ENCODE data around the gene NXPH3.

NXPH3 gene

GRCh38 chr17:49564638-49565037 lies 11.0 kb upstream of the NXPH3 start:
- Histone ChIP-seq H3K4me1 (ENCODE audit: insufficient read depth, low read length, severe bottlenecking) (peaks cover 5% of the 10 kb centered on the region), H3K36me3 (ENCODE audit: insufficient read depth, low read length) (no peaks in the 10 kb centered on the region), H3K4me2 (ENCODE audit: low read length) (no peak overlapping the region), H3K9ac (ENCODE audit: low read length) (no peak overlapping the region), H3K27ac (ENCODE audit: low read depth, low read length, poor library complexity, severe bottlenecking) (no peak overlapping the region), H3K4me3 (ENCODE audit: low read depth, low read length, poor library complexity, severe bottlenecking) (no peak overlapping the region), H2AFZ (ENCODE audit: low read length) (no peak overlapping the region), H3F3A (ENCODE audit: insufficient read depth, low read length) (no peaks in the 10 kb centered on the region), H3K79me2 (ENCODE audit: insufficient read depth, low read length) (no peaks in the 10 kb centered on the region), H3K9me3 (ENCODE audit: low read length) (no peaks in the 10 kb centered on the region), H3K9me2 (ENCODE audit: low read depth, low read length) (no peaks in the 10 kb centered on the region), H4K20me1 (ENCODE audit: insufficient read depth, low read length) (no peaks in the 10 kb centered on the region), H3K27me3 (ENCODE audit: insufficient read depth, low read length) (no peaks in the 10 kb centered on the region; the same call in 1 of the 2 replicates)
- no peak for TF ChIP-seq CTCF (IDR thresholded peaks at IDR 0.05; ENCODE audit: low read length)
- TF ChIP-seq EZH2 (IDR thresholded peaks at IDR 0.05; ENCODE audit: borderline replicate concordance, low read length) = no peak

- Histone ChIP-seq H3K4me1 (ENCODE audit: insufficient read depth, low read length, severe bottlenecking) (peaks cover 10% of the 10 kb centered on the region), H3K4me3 (ENCODE audit: low read depth, low read length, poor library complexity, severe bottlenecking) (no peak overlapping the region), H3F3A (ENCODE audit: insufficient read depth, low read length) (no peaks in the 10 kb centered on the region), H3K27ac (ENCODE audit: low read depth, low read length, poor library complexity, severe bottlenecking) (no peak overlapping the region), H3K9ac (ENCODE audit: low read length) (no peak overlapping the region), H3K27me3 (ENCODE audit: insufficient read depth, low read length) (no peaks in the 10 kb centered on the region; the same call in 1 of the 2 replicates), H3K36me3 (ENCODE audit: insufficient read depth, low read length) (no peaks in the 10 kb centered on the region), H3K9me2 (ENCODE audit: low read depth, low read length) (no peaks in the 10 kb centered on the region), H2AFZ (ENCODE audit: low read length) (no peak overlapping the region), H3K79me2 (ENCODE audit: insufficient read depth, low read length) (no peaks in the 10 kb centered on the region), H3K9me3 (ENCODE audit: low read length) (no peaks in the 10 kb centered on the region), H4K20me1 (ENCODE audit: insufficient read depth, low read length) (no peaks in the 10 kb centered on the region), H3K4me2 (ENCODE audit: low read length) (no peak overlapping the region)
- no peak for TF ChIP-seq EZH2 (IDR thresholded peaks at IDR 0.05; ENCODE audit: borderline replicate concordance, low read length)
- no peak for TF ChIP-seq CTCF (IDR thresholded peaks at IDR 0.05; ENCODE audit: low read length)
Observed at GRCh38 chr17:49565948-49566491, 9.7 kb upstream of the NXPH3 start.

- Histone ChIP-seq H3K9me2 (ENCODE audit: low read depth, low read length) (no peaks in the 10 kb centered on the region), H3K27ac (ENCODE audit: low read depth, low read length, poor library complexity, severe bottlenecking) (no peak overlapping the region), H2AFZ (ENCODE audit: low read length) (no peak overlapping the region), H3K4me2 (ENCODE audit: low read length) (no peak overlapping the region), H3K79me2 (ENCODE audit: insufficient read depth, low read length) (no peaks in the 10 kb centered on the region), H3K4me1 (ENCODE audit: insufficient read depth, low read length, severe bottlenecking) (peaks cover 10% of the 10 kb centered on the region), H3K27me3 (ENCODE audit: insufficient read depth, low read length) (peaks cover 4% of the 10 kb centered on the region; the same call in 1 of the 2 replicates), H3K9me3 (ENCODE audit: low read length) (no peaks in the 10 kb centered on the region), H3K9ac (ENCODE audit: low read length) (no peak overlapping the region), H3F3A (ENCODE audit: insufficient read depth, low read length) (no peaks in the 10 kb centered on the region), H3K36me3 (ENCODE audit: insufficient read depth, low read length) (no peaks in the 10 kb centered on the region), H3K4me3 (ENCODE audit: low read depth, low read length, poor library complexity, severe bottlenecking) (no peak overlapping the region), H4K20me1 (ENCODE audit: insufficient read depth, low read length) (no peaks in the 10 kb centered on the region)
- no peak for TF ChIP-seq CTCF (IDR thresholded peaks at IDR 0.05; ENCODE audit: low read length)
- no peak for TF ChIP-seq EZH2 (IDR thresholded peaks at IDR 0.05; ENCODE audit: borderline replicate concordance, low read length)
Observed at GRCh38 chr17:49566668-49567071, 9.0 kb upstream of the NXPH3 start.

Measured in OCI-LY1 (cell line).